HG02981 (cell line): ENCODE data around the gene CNNM4.
"Not testable (repeated sequence)": the region's sequence is repeated elsewhere in the genome, so short reads cannot be mapped to it uniquely, and the experiment has no call there.

Source experiments
- ATAC-seq: cut with Tn5 transposase; IDR thresholded peaks from one replicate; pipeline ENCODE4 v1.9.1; 2021; ENCODE audit warnings: mild to moderate bottlenecking, moderate library complexity; ENCODE audit not compliant: unreplicated experiment

The CNNM4 gene

DNA sequence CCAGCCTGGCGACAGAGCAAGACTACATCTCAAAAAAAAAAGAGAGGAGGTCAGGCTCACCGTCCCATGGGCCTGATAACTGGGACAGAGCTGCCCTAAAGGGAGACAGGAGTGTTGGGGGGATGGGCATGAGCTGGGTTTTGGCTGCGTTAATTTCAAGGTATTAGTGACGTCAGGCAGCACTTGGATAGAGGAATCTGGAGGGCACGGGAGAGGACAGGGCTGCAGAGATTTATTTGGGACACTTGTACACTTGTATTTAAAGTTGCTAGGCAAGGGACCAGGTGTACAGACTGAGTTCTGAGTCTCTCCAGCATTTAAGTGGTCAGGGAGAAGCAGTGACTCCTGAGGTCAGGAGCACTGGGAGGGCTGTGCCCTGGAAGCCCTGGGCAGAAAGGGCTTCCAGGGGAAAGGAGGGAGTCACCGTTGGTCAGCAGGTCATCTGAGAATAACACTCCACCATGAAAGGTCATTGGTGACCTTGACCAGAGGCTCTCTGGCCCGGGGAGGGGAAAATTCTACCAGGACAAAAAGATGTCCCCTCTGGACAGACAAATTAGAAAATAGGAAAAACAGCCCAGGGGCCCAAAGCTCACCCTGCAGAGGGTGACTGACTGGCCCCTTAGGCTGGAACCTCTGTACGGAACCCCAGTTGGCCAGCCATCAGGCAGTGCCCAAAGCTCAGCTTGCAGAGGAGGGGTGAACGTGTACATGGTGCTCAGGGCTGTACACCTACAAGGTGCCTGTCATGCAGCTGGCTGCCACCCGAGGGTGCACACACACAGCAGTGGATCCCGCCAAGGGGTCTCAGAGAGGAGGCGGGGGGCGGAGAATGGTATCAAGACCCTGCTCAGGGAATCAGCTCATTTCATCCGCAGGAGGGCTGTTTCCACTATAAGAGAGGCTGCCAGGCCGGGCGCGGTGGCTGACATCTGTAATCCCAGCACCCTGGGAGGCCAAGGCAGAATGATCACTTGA lies 32.4 kb downstream of the CNNM4 start:
- no peak for ATAC-seq

- no peak for ATAC-seq
These were observed 34.4 kb downstream of the CNNM4 start for GRCh38 chr2:96795076-96795475.

- not testable (repeated sequence) for ATAC-seq
These were observed 35.8 kb downstream of the CNNM4 start for GRCh38 chr2:96796497-96796896.

- no peak for ATAC-seq
These were observed 36.4 kb downstream of the CNNM4 start for GRCh38 chr2:96797066-96797625.

GRCh38 chr2:96798733-96799622 lies 38.3 kb downstream of the CNNM4 start:
- no peak for ATAC-seq

DNA sequence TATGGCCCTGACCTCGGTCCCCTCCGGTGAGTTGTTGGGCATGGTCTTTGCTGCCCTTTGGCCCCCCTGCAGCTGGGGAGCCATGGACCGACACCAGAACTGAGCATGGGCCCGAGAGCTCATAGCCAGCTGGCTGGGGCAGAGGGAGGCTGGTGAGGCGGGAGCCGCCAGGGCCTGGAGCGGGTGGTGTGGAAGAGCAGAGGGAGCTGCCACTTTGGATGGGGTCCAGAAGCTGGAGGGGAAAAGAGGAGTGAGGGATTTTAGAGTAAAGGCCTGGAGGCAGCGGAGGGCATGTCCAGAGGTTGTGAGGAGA lies 38.9 kb downstream of the CNNM4 start:
- ATAC-seq, result no peak

DNA sequence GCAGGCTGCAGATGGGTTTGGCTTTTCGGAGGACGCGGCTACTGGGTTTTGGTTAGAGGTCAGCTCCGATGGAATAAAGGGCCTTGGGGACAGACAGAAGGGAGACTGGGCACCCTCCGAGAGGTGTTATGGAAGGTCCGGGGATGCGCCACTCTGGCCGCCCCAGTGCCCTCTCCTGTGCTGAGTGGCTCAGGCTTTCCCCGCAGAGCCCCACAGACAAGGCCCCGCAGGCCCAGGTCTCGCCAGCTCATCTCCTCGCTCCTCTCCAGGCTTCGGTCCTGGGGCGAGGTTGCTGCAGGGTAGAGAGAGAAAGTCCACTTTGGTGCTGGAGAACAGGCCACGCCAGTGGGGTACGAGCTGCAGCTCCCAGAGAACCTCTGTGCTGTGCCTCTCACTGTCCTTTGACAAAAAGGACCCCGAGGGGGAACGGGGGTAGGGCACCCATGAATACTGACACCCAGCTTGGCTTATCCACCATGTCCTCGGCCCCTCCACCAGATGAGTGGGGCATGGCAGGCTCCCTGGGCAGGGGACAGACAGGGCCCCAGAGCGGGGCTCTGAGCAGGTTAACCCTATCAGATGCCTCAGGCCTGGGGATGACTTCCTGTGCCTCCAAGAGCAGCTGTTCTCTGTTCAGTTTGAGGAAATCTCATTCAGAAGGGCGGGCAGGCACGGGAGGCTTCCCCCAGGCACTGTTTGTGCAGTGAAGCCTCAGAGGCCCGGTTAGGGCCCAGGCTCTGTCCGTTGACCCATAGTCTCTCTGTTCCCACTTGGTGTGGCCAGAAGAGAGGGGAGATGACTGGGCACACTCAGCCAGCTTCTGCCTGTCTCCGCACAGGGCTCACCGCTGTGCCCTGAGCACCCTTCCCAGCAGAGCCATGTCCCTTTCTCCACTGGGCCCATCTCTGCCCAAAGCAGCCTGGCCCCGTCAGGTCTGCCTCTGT lies 39.6 kb downstream of the CNNM4 start:
- ATAC-seq, result no peak

DNA sequence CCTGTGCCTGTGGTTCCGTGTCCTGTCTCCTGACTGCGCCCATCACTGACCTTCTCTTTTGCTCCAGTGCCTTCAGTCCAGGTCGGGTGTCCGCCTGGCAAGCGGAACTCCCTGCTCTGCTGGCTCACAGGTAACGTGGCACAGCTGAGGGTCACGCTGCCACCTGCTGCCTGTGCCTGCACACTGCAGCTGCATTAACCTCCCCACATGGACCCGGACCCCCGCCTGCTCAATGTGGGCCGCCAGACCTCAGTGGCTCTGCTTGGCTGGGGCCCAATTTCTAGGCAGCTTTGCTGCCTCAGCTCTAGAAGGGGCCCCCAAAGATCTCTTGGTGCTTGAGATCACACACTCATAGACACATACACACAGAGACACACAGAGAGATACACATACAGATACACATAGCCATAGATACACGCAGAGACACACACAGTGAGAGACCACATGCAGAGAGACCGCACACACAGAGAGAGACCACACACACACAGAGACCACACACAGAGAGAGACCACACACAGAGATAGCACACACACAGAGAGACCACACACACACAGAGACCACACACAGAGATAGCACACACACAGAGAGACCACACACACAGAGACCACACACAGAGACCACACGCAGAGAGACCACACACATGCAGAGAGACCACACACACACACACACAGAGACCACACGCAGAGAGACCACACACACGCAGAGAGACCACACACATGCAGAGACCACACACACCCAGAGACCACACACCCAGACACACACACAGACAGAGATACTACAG lies 40.5 kb downstream of the CNNM4 start:
- ATAC-seq, result peak; percentile 71

- no peak for ATAC-seq
These were observed 41.3 kb downstream of the CNNM4 start for GRCh38 chr2:96801786-96802595.

DNA sequence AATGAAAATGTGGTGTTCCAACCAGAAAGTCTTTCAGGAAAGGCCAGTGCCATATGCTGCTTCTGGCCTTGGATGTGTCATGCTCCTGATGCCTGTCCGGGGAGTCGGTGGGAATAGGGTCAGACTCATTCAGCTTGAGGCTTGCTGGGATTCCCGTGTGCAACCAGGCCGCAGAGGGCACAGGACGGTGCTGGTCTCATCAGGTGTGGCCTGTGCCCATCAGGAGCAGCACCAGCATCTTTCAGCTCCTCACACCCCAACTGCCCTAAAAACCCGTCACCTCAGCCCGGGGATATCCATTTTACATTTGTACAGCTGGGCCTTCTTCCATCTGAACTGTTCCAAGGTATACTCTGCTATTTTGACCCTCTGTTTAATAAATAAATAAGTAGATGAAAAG lies 42.0 kb downstream of the CNNM4 start:
- no peak for ATAC-seq

DNA sequence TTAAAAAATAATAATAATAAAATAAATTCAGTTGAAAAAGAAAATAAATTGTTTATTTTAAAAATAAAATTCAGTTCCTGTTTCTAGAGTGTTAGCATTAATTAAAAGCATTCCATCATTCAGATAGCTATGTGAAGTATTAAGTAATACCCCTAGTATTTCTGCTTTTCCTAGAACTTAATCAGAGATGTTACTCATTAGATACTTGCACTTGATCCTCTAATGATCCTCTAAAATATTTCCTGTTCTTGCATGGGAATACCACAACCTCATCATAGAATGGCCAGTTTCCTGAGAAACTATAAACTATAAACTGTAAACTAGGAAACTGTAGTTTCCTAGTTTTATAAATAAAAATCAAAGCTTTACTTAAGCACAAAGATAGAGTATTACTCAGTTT lies 44.3 kb downstream of the CNNM4 start:
- no peak for ATAC-seq

GRCh38 chr2:96805946-96806345 lies 45.2 kb downstream of the CNNM4 start:
- not testable (repeated sequence) for ATAC-seq

GRCh38 chr2:96806468-96807126 lies 45.9 kb downstream of the CNNM4 start:
- peak; percentile 64 for ATAC-seq

- no peak for ATAC-seq
These were observed 46.4 kb downstream of the CNNM4 start for GRCh38 chr2:96807127-96807471.

DNA sequence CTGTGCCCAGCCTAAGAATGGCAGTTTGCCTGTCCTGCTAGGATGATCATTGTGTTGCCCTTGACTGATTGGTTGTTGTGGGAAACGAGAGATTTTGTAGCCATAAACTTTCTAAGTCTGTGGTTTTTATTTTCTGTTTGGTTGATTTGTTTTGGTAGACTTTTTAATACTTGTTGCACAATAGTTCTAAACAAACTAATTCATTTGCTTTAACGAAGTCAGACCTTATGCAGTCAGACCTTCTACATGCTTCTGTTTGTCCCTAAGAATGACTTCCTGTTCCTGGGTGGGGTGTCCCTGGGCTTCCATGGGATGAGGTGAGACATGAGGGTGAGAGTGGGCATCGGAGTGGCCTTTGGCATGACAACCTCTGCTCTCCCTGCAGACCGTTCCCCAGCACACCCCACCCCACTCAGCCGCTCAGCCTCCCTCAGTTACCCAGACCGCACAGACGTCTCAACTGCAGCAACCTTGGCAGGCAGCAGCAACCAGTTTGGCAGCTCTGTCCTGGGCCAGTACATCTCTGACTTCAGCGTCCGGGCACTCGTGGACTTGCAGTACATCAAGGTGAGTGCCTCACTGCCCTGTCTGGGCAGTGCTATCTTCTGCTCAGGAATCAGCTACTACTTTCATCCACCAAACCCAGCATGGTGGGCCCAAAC lies 47.6 kb downstream of the CNNM4 start:
- ATAC-seq, result no peak

GRCh38 chr2:96809216-96809882 lies 48.6 kb downstream of the CNNM4 start:
- ATAC-seq, result no peak
